SHP77 (cell line): ENCODE results near the gene NLRP7.
"Not testable (repeated sequence)": the region's sequence is repeated elsewhere in the genome, so short reads cannot be mapped to it uniquely, and the experiment has no call there.

Source experiments
- DNase-seq, 2 experiments: peaks; one replicate each; lab custom pipeline; 2025; lab: John Stamatoyannopoulos, UW

NLRP7 gene

GRCh38 chr19:54947381-54947780, at the start of gene NLRP7:
TSS of gene NLRP7 (minus strand) at chr19:54947530.
- no peak for DNase-seq

DNA sequence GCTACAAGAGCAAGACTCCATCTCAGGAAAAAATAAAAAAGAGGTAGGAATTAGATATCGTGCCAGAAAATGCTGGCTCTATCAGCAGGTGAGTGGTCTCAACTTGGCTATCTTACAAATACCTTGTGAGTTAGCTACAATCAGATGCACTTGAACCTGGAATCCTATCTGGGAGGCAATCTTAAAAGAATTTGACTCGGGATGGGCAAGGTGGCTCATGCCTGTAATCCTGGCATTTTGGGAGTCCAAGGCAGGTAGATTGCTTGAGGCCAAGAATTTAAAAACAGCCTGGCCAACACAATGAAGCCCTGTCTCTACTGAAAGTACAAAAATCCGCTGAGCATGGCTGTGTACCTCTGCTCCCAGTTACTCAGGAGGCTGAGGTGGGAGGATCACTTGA, 48.2 kb upstream of the NLRP7 start:
- DNase-seq, result no peak

- DNase-seq, result not testable (repeated sequence)
These were observed 42.2 kb upstream of the NLRP7 start for GRCh38 chr19:54989531-54989930.

DNA sequence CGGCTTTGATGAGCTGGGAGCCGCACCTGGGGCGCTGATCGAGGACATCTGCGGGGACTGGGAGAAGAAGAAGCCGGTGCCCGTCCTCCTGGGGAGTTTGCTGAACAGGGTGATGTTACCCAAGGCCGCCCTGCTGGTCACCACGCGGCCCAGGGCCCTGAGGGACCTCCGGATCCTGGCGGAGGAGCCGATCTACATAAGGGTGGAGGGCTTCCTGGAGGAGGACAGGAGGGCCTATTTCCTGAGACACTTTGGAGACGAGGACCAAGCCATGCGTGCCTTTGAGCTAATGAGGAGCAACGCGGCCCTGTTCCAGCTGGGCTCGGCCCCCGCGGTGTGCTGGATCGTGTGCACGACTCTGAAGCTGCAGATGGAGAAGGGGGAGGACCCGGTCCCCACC, 35.2 kb upstream of the NLRP7 start:
- DNase-seq, result not testable (repeated sequence)

DNA sequence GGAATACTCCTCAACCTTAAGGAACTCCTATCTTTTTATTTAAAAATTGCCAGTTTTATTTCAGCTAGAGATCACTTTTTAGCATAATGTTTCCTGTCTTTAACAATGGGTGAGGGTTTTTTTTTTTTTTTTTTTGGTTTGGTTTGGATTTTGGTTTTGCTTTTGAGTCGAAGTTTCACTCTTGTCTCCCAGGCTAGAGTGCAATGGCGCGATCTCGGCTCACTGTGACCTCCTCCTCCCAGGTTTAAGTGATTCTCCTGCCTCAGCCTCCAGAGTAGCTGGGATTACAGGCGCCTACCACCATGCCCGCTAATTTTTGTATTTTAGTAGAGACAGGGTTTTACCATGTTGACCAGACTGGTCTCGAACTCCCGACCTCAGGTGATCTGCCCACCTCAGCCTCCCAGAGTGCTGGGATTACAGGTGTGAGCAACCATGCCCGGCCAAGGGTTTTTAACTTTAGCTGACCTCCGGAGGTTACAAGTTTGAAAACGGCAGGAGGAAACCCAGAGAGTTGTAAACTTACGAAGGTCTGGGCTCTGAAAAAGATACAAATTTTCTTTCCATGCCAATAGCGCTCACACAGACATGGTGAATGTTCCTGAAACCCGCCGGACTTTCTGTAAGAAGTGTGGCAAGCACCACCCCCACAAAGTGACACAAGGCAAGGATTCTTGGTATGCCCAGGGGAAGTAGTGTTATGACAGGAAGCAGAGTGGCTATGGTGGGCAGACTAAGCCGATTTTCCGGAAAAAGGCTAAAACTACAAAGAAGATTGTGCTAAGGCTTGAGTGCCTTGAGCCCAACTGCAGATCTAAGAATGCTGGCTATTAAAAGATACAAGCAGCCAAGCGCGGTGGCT, 26.1 kb upstream of the NLRP7 start:
- not testable (repeated sequence) for DNase-seq

GRCh38 chr19:54971446-54971845, 24.1 kb upstream of the NLRP7 start:
- DNase-seq, result not testable (repeated sequence)

DNA sequence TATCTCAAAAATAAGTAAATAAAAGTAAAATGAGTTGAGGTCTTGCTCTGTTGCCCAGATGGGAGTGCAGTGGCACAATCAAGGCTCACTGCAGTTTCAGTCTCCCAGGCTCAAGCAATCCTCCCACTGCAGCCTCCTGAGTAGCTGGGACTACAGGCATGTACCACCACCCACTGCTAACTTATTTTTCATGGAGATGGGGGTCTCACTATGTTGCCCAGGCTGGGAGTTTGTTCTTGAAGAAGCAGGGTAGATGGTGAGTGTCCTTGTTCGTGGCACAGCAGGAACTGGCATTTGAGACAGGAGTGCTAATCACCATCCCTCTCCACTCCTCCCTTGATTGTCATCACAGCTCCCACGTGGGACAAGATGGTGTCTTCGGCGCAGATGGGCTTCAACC, 22.3 kb upstream of the NLRP7 start:
- DNase-seq, result no peak

GRCh38 chr19:54967611-54968010, 20.3 kb upstream of the NLRP7 start:
- DNase-seq, result no peak

DNA sequence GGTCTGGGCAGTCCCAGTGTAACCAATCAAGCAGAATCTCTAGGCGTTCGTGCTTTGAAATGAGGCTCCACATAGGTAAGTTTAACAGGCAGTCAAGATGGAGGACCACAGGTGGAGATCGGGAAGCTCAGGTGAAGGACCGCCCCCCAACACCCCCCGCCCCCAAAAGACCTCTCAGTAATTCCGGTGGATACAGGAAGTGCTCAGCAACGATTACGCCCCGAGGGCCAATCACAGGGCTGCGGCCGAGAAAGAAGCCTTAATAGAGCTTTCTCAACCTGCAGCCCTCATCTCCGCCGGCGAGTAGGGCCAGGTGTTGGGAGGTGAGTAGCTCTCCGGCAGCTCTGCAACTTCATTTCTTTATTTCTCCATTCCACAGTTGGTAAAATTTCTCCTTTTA, 17.7 kb upstream of the NLRP7 start:
- DNase-seq, result not testable (repeated sequence)

GRCh38 chr19:54959840-54960239, 12.5 kb upstream of the NLRP7 start:
- DNase-seq, result no peak

DNA sequence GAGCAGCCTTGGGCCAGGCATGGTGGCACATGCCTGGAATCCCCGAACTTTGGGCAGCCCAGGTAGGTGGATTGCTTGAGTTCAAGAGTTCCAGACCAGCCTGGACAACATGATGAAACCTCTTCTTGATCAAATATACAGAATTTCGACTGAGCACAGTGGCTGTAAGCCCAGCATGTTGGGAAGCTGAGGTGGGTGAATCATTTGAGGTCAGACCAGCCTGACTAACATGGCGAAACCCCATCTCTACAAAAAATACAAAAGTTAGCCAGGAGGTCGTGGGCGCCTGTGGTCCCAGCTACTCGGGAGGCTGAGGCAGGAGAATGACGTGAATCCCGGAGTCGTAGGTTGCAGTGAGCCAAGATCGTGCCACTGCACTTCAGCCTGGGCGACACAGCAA, 8.0 kb upstream of the NLRP7 start:
- no peak for DNase-seq

GRCh38 chr19:54953345-54953713, 6.0 kb upstream of the NLRP7 start:
- DNase-seq, result not testable (repeated sequence)

GRCh38 chr19:54952591-54953344, 5.4 kb upstream of the NLRP7 start:
- DNase-seq, result no peak

DNA sequence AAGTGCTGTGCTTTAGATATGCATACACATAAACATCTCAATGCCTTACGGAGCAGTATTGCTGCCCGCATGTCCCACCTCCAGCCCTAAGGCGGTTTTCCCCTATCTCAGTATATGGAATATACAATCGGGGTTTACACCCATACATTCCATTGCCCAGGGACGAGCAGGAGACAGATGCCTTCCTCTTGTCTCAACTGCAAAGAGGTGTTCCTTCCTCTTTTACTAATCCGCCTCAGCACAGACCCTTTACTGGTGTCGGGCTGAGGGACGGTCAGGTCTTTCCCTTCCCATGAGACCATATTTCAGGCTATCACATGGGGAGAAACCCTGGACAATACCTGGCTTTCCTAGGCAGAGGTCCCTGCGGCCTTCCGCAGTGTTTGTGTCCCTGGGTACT, 3.2 kb upstream of the NLRP7 start:
- not testable (repeated sequence) for DNase-seq

- no peak for DNase-seq
These were observed 2.1 kb upstream of the NLRP7 start for GRCh38 chr19:54949412-54949811.

DNA sequence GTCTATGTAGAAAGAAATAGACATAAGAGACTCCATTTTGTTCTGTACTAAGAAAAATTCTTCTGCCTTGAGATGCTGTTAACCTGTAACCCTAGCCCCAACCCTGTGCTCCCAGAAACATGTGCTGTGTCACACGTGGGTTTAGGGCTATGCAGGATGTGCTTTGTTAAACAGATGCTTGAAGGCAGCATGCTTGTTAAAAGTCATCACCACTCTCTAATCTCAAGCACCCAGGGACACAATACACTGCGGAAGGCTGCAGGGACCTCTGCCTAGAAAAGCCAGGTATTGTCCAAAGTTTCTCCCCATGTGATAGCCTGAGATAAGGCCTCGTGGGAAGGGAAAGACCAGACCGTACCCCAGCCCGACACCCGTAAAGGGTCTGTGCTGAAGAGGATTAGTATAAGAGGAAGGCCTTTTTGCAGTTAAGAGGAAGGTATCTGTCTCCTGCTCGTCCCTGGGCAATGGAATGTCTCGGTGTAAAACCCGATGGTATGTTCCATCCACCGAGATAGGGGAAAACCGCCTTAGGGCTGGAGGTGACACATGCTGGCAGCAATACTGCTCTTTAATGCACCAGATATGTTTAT, 3.5 kb downstream of the NLRP7 start:
- DNase-seq, result not testable (repeated sequence)

- not testable (repeated sequence) for DNase-seq
These were observed 7.8 kb downstream of the NLRP7 start for GRCh38 chr19:54939538-54939937.

DNA sequence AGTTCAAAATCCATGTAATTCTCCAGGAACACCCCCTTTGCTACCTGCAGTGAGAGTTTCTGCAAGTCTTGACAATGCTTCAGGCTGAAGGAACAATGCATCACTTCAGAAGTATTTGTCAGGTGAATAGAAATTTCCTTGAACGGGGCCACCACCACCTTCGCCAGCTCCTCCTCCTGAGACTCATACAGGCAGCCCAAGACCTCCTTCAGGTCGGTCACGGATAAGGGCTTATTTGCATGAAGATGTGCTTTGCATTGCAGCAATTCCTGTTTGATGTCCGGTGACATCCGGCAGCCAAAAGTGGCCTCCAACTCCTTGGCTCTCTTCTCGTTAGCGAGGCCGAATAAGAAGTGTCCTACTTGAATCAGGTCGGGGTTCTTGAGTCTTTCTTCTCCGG, 8.4 kb downstream of the NLRP7 start:
- DNase-seq, result no peak

GRCh38 chr19:54937926-54938325, 9.4 kb downstream of the NLRP7 start:
- no peak for DNase-seq

GRCh38 chr19:54928299-54928698, 19.0 kb downstream of the NLRP7 start:
- no peak for DNase-seq

- DNase-seq, result no peak
These were observed 24.1 kb downstream of the NLRP7 start for GRCh38 chr19:54923276-54923675.

- DNase-seq, result no peak
These were observed 26.2 kb downstream of the NLRP7 start for GRCh38 chr19:54921082-54921481.
